Kidney (tissue), 14 donors: ENCODE measurements around the gene GMNN. TPM values are rescaled to one million over a fixed set of nuclear protein-coding genes. Genes with fewer than 3 reads are reported as not detected.

ENCODE experiments used
- DNase-seq, 5 donors: peaks; one replicate each; pipeline ENCODE4 v3.0.0-alpha.2; 2013 to 2020
- FAIRE-seq: peaks from 2 replicates; lab custom pipeline; 2012; peaks lifted over from hg19 to GRCh38; lab: Jason Lieb, UNC
- H3K27ac ChIP-seq, 2 donors: one replicate each; pipeline ENCODE4 v1.7.0; 2013; ENCODE audit warnings: low read depth in 2 of 2, low read length in 2 of 2, inconsistent platforms in 1 of 2
- H3K27me3 ChIP-seq: one replicate; pipeline ENCODE4 v1.7.1; 2013; ENCODE audit warnings: low read length, inconsistent platforms; ENCODE audit not compliant: control insufficient read depth, insufficient read depth
- H3K36me3 ChIP-seq, 3 donors: one replicate each; pipeline versions ENCODE4 v1.7.0 to v1.7.1; 2013; ENCODE audit warnings: low read length in 3 of 3, control low read depth in 1 of 3, inconsistent platforms in 1 of 3; ENCODE audit not compliant: insufficient read depth in 3 of 3, control insufficient read depth in 2 of 3
- H3K4me1 ChIP-seq, 3 donors: one replicate each; pipeline versions ENCODE4 v1.7.0 to v1.7.1; 2013; ENCODE audit warnings: low read length in 3 of 3, inconsistent platforms in 1 of 3, low read depth in 1 of 3; ENCODE audit not compliant: control insufficient read depth in 2 of 3, insufficient read depth in 2 of 3
- H3K4me3 ChIP-seq, 3 donors: one replicate each; pipeline versions ENCODE4 v1.7.0 to v1.8.1; 2013; ENCODE audit warnings: low read length in 3 of 3, control low read depth in 1 of 3, inconsistent platforms in 1 of 3
- H3K9ac ChIP-seq, 3 donors: one replicate each; pipeline versions ENCODE4 v1.7.0 to v1.7.1; 2013; ENCODE audit warnings: low read length in 3 of 3, control low read depth in 1 of 3, inconsistent platforms in 1 of 3
- H3K9me3 ChIP-seq, 3 donors: one replicate each; pipeline versions ENCODE4 v1.7.0 to v1.7.1; 2013; ENCODE audit warnings: low read length in 3 of 3, control low read depth in 1 of 3, inconsistent platforms in 1 of 3; ENCODE audit not compliant: control insufficient read depth in 2 of 3, insufficient read depth in 1 of 3
- CTCF ChIP-seq: IDR thresholded peaks from 3 replicates; pipeline ENCODE4 v1.5.1; 2012; ENCODE audit warnings: mild to moderate bottlenecking, moderate library complexity, borderline replicate concordance; ENCODE audit not compliant: insufficient read depth; ENCODE audit errors: extremely low read depth
- intact Hi-C: fragments of 100-400 bp; cut with DNase I; formaldehyde crosslinking; loops from one replicate; pipeline ENCODE4 v1.11.1; 2022
- polyA plus RNA-seq: library from polyadenylated mRNA; stranded (reverse); fragments of 350-450 nt; fragmentation: Illumina TruSeq; extraction: RNeasy Lipid Tissue Mini Kit (QIAGEN cat#74804); gene quantifications from one replicate; pipeline ENCODE4 v1.2.3, GENCODE V29; 2014; ENCODE audit warnings: low read depth, low replicate concordance; ENCODE audit not compliant: insufficient read depth
- total RNA-seq: library from RNA; stranded (reverse); fragmentation: NEBNext Ultra II Directional; extraction: Animal tissue kit (Norgen Biotek cat#: 25700); gene quantifications from one replicate; pipeline ENCODE4 v1.2.1, GENCODE V29; 2021
- donor health status: control.
- donor health status: control.
- donor health status: control.
- donor health status: control.
- donor health status: control.
- donor health status: DM: yes; HTN: yes; CAD: no.
- donor health status: Normal renal cell carcinoma (clear cell type).

GMNN gene
- total and polyA plus RNA-seq, 2 donors from 2014 or later: 13.0 to 26.7 TPM

- Histone ChIP-seq H3K4me3 (no peak overlapping the region), H3K4me1 (no peaks in the 10 kb centered on the region), H3K27ac (no peak overlapping the region), H3K9ac (no peak overlapping the region), H3K9me3 (no peaks in the 10 kb centered on the region), H3K36me3 (no peaks in the 10 kb centered on the region), H3K27me3 (no peaks in the 10 kb centered on the region)
- DNase-seq: peak in 2 of 5 donors; percentile 25 to 33
- TF ChIP-seq CTCF: peak; percentile 35
- peak; percentile 77 for FAIRE-seq
- intact Hi-C loops: loop anchor here (10.0 kb wide), 1 partner anchor 182 kb away; no protein-coding TSS in a partner anchor
These were observed 7.9 kb upstream of the GMNN start for GRCh38 chr6:24766680-24767462.

- intact Hi-C loops: loop anchor here (10.0 kb wide), 1 partner anchor 184 kb away; no protein-coding TSS in a partner anchor
- FAIRE-seq (no peak), DNase-seq (no peak)
- no peak for TF ChIP-seq CTCF
- Histone ChIP-seq H3K9ac (no peak overlapping the region), H3K27me3 (no peaks in the 10 kb centered on the region), H3K4me1 (no peaks in the 10 kb centered on the region), H3K4me3 (no peak overlapping the region), H3K9me3 (no peaks in the 10 kb centered on the region), H3K36me3 (no peaks in the 10 kb centered on the region), H3K27ac (no peak overlapping the region)
These were observed 6.4 kb upstream of the GMNN start for GRCh38 chr6:24768361-24768760.

GRCh38 chr6:24775520-24776058, 852 bp downstream of the GMNN start:
- Histone ChIP-seq H3K4me1 (peaks cover 0 to 3% (median 0%) of the 10 kb centered on the region in 3 donors), H3K36me3 (no peaks in the 10 kb centered on the region), H3K9ac (peak overlapping the region; percentile 81 to 99 (median 95)), H3K9me3 (no peaks in the 10 kb centered on the region), H3K27me3 (no peaks in the 10 kb centered on the region), H3K4me3 (peak overlapping the region; percentile 93 to 100 (median 100)), H3K27ac (peak overlapping the region; percentile 97 to 98)
- no peak for TF ChIP-seq CTCF
- intact Hi-C loops: no loop called here
- FAIRE-seq: no peak
- DNase-seq: no peak
